Activated CD4-positive, alpha-beta T cell treated with anti-CD3 and anti-CD28 coated beads for 36 hours (primary cell): ENCODE measurements around the gene COG8. TPM values are rescaled to one million over a fixed set of nuclear protein-coding genes. Genes with fewer than 3 reads are reported as not detected.
A peak's percentile ranks its signal among the peaks of the same experiment; 100 is the strongest.

Experiments
- ATAC-seq: fragments of 200-7000 bp; cut with Tn5 transposase; one replicate; pipeline ENCODE4 v1.10.0; 2021; ENCODE audit warnings: mild to moderate bottlenecking, moderate library complexity
- CTCF ChIA-PET: fragments of 350-600 bp; sonication (Branson Sonifier 250); formaldehyde crosslinking; loops from one replicate; lab custom pipeline; 2021; ENCODE audit warnings: antibody characterized with exemption; lab: Charles Lee
- POLR2A ChIA-PET: fragments of 350-600 bp; sonication (Branson Sonifier 250); formaldehyde crosslinking; loops from one replicate; lab custom pipeline; 2021; ENCODE audit warnings: antibody characterized with exemption, inconsistent platforms; lab: Charles Lee
- DNase-seq: peaks from one replicate; pipeline ENCODE4 v3.0.0-alpha.2; 2020
- H3K27ac Mint-ChIP-seq: one replicate; pipeline ENCODE4 v1.8.0; 2021; ENCODE audit warnings: mixed read lengths
- H3K27me3 Mint-ChIP-seq: one replicate; pipeline ENCODE4 v1.8.0; 2021; ENCODE audit warnings: mixed read lengths
- H3K36me3 Mint-ChIP-seq: one replicate; pipeline ENCODE4 v1.8.0; 2021; ENCODE audit warnings: low read depth, mixed read lengths
- H3K4me1 Mint-ChIP-seq: one replicate; pipeline ENCODE4 v1.8.0; 2021; ENCODE audit warnings: mixed read lengths
- H3K4me3 Mint-ChIP-seq: one replicate; pipeline ENCODE4 v1.8.0; 2021; ENCODE audit warnings: mild to moderate bottlenecking, moderate library complexity, mixed read lengths
- H3K9me3 Mint-ChIP-seq: one replicate; pipeline ENCODE4 v1.8.0; 2021; ENCODE audit warnings: low read depth, mixed read lengths
- intact Hi-C, 2 experiments: fragments of 100-400 bp; cut with DNase I in 1 of 2; cut with micrococcal nuclease in 1 of 2; formaldehyde crosslinking; loops; one replicate each; pipeline versions ENCODE4 v1.14.2 to v1.15.1; 2022 to 2024; cut with DNase I, micrococcal nuclease
- total RNA-seq, 2 experiments: library from RNA; stranded (reverse); gene quantifications; one replicate each; pipeline ENCODE4 v1.2.3, GENCODE V29; 2021

COG8 gene
- total RNA-seq, 2 experiments from 2014 or later, result 30.0 to 30.3 TPM

- Mint-ChIP-seq H3K36me3 (peaks cover 64% of the 10 kb centered on the region), H3K27me3 (no peaks in the 10 kb centered on the region), H3K4me3 (peak overlapping the region; percentile 83), H3K27ac (peak overlapping the region; percentile 56), H3K9me3 (no peaks in the 10 kb centered on the region), H3K4me1 (peaks cover 48% of the 10 kb centered on the region)
- intact Hi-C loops, result no loop called here
- DNase-seq, result no peak
- ChIA-PET POLR2A (interaction anchor here (0.6 to 1.1 kb wide), 4 partner anchors 9 to 1060 kb away, joined by 3 to 5 read pairs (median 4); no protein-coding TSS in a partner anchor), CTCF (interaction anchor here (0.5 to 2.9 kb wide), 5 partner anchors 8 to 928 kb away, joined by 3 to 21 read pairs (median 4); partner anchors contain the start of gene NIP7)
- ATAC-seq, result no peak
Observed at GRCh38 chr16:69327585-69328310, 11.6 kb downstream of the COG8 start.

GRCh38 chr16:69326172-69326873 is 13.0 kb downstream of the COG8 start:
- Mint-ChIP-seq H3K36me3 (peaks cover 61% of the 10 kb centered on the region), H3K4me3 (peak overlapping the region; percentile 83), H3K9me3 (no peaks in the 10 kb centered on the region), H3K27me3 (no peaks in the 10 kb centered on the region), H3K4me1 (peaks cover 41% of the 10 kb centered on the region), H3K27ac (peak overlapping the region; percentile 67)
- ChIA-PET POLR2A (interaction anchor here (1.0 kb wide), 1 partner anchor 11 kb away, joined by 3 read pairs; no protein-coding TSS in a partner anchor), CTCF (interaction anchor here (1.0 to 1.5 kb wide), 4 partner anchors 12 to 55 kb away, joined by 3 to 7 read pairs (median 4); partner anchors contain the start of gene NIP7)
- ATAC-seq (no peak), DNase-seq (no peak)
- intact Hi-C loops, result no loop called here

- peaks cover 62% of the 10 kb centered on the region for H3K36me3 Mint-ChIP-seq
- intact Hi-C loops, result no loop called here
- no peak overlapping the region for H3K4me3 Mint-ChIP-seq
- peaks cover 40% of the 10 kb centered on the region for H3K4me1 Mint-ChIP-seq
- H3K27ac Mint-ChIP-seq, result peak overlapping the region; percentile 67
- ChIA-PET POLR2A (interaction anchor here (0.6 kb wide), 1 partner anchor 26 kb away, joined by 6 read pairs; no protein-coding TSS in a partner anchor), CTCF (interaction anchor here (1.0 to 1.3 kb wide), 2 partner anchors 13 to 14 kb away, joined by 3 to 4 read pairs; no protein-coding TSS in a partner anchor)
- DNase-seq (no peak), ATAC-seq (no peak)
- H3K9me3 Mint-ChIP-seq, result no peaks in the 10 kb centered on the region
- H3K27me3 Mint-ChIP-seq, result no peaks in the 10 kb centered on the region
Observed at GRCh38 chr16:69325784-69326171, 13.6 kb downstream of the COG8 start.

GRCh38 chr16:69324585-69325253 is 14.6 kb downstream of the COG8 start:
- Mint-ChIP-seq H3K27me3 (no peaks in the 10 kb centered on the region), H3K9me3 (no peaks in the 10 kb centered on the region), H3K36me3 (peaks cover 65% of the 10 kb centered on the region), H3K27ac (no peak overlapping the region), H3K4me3 (no peak overlapping the region), H3K4me1 (peaks cover 40% of the 10 kb centered on the region)
- ATAC-seq (no peak), DNase-seq (no peak)
- intact Hi-C loops, result no loop called here
- CTCF ChIA-PET, result interaction anchor here (0.7 kb wide), 1 partner anchor 13 kb away, joined by 5 read pairs; no protein-coding TSS in a partner anchor
- POLR2A ChIA-PET, result interaction anchor here (0.7 kb wide), 1 partner anchor 992 kb away, joined by 3 read pairs; no protein-coding TSS in a partner anchor

GRCh38 chr16:69324013-69324531 is 15.3 kb downstream of the COG8 start:
- DNase-seq (no peak), ATAC-seq (no peak)
- CTCF ChIA-PET, result interaction anchor here (0.7 kb wide), 1 partner anchor 12 kb away, joined by 5 read pairs; no protein-coding TSS in a partner anchor
- Mint-ChIP-seq H3K27me3 (no peaks in the 10 kb centered on the region), H3K36me3 (peaks cover 63% of the 10 kb centered on the region), H3K4me1 (peaks cover 35% of the 10 kb centered on the region), H3K9me3 (no peaks in the 10 kb centered on the region), H3K27ac (no peak overlapping the region), H3K4me3 (no peak overlapping the region)
- POLR2A ChIA-PET, result interaction anchor here (0.7 kb wide), 1 partner anchor 992 kb away, joined by 3 read pairs; no protein-coding TSS in a partner anchor
- intact Hi-C loops, result no loop called here

GRCh38 chr16:69323415-69323814 is 15.9 kb downstream of the COG8 start:
- intact Hi-C loops, result no loop called here
- no peak for ATAC-seq
- H3K36me3 Mint-ChIP-seq, result peaks cover 58% of the 10 kb centered on the region
- ChIA-PET POLR2A (no interaction called here), CTCF (no interaction called here)
- peaks cover 29% of the 10 kb centered on the region for H3K4me1 Mint-ChIP-seq
- no peaks in the 10 kb centered on the region for H3K9me3 Mint-ChIP-seq
- no peaks in the 10 kb centered on the region for H3K27me3 Mint-ChIP-seq
- H3K27ac Mint-ChIP-seq, result no peak overlapping the region
- no peak overlapping the region for H3K4me3 Mint-ChIP-seq
- no peak for DNase-seq

GRCh38 chr16:69322343-69322742 is 17.0 kb downstream of the COG8 start:
- ChIA-PET CTCF (interaction anchor here (0.6 kb wide), 1 partner anchor 795 kb away, joined by 3 read pairs; no protein-coding TSS in a partner anchor), POLR2A (no interaction called here)
- no peak for DNase-seq
- ATAC-seq, result no peak
- intact Hi-C loops, result no loop called here
- H3K27ac Mint-ChIP-seq, result no peak overlapping the region
- H3K4me3 Mint-ChIP-seq, result no peak overlapping the region
- no peaks in the 10 kb centered on the region for H3K27me3 Mint-ChIP-seq
- H3K9me3 Mint-ChIP-seq, result no peaks in the 10 kb centered on the region
- peaks cover 23% of the 10 kb centered on the region for H3K4me1 Mint-ChIP-seq
- H3K36me3 Mint-ChIP-seq, result peaks cover 56% of the 10 kb centered on the region

GRCh38 chr16:69321080-69321479 is 18.3 kb downstream of the COG8 start:
- Mint-ChIP-seq H3K36me3 (peaks cover 56% of the 10 kb centered on the region), H3K27me3 (no peaks in the 10 kb centered on the region), H3K9me3 (no peaks in the 10 kb centered on the region), H3K27ac (no peak overlapping the region), H3K4me1 (peaks cover 10% of the 10 kb centered on the region), H3K4me3 (no peak overlapping the region)
- ATAC-seq (no peak), DNase-seq (no peak)
- intact Hi-C loops, result no loop called here
- CTCF ChIA-PET, result no interaction called here
- POLR2A ChIA-PET, result no interaction called here

GRCh38 chr16:69320740-69321073 is 18.7 kb downstream of the COG8 start:
- H3K9me3 Mint-ChIP-seq, result no peaks in the 10 kb centered on the region
- no peak overlapping the region for H3K27ac Mint-ChIP-seq
- no peaks in the 10 kb centered on the region for H3K27me3 Mint-ChIP-seq
- ATAC-seq (no peak), DNase-seq (no peak)
- peaks cover 7% of the 10 kb centered on the region for H3K4me1 Mint-ChIP-seq
- intact Hi-C loops, result no loop called here
- POLR2A ChIA-PET, result no interaction called here
- peaks cover 55% of the 10 kb centered on the region for H3K36me3 Mint-ChIP-seq
- CTCF ChIA-PET, result no interaction called here
- no peak overlapping the region for H3K4me3 Mint-ChIP-seq

- POLR2A ChIA-PET, result no interaction called here
- intact Hi-C loops, result no loop called here
- H3K4me1 Mint-ChIP-seq, result peaks cover 4% of the 10 kb centered on the region
- H3K36me3 Mint-ChIP-seq, result peaks cover 55% of the 10 kb centered on the region
- ATAC-seq (no peak), DNase-seq (no peak)
- no peak overlapping the region for H3K27ac Mint-ChIP-seq
- CTCF ChIA-PET, result no interaction called here
- H3K4me3 Mint-ChIP-seq, result no peak overlapping the region
- H3K9me3 Mint-ChIP-seq, result no peaks in the 10 kb centered on the region
- H3K27me3 Mint-ChIP-seq, result no peaks in the 10 kb centered on the region
Observed at GRCh38 chr16:69319826-69320739, 19.3 kb downstream of the COG8 start.
